Measurements from ENCODE around the gene DMBT1.

DNA sequence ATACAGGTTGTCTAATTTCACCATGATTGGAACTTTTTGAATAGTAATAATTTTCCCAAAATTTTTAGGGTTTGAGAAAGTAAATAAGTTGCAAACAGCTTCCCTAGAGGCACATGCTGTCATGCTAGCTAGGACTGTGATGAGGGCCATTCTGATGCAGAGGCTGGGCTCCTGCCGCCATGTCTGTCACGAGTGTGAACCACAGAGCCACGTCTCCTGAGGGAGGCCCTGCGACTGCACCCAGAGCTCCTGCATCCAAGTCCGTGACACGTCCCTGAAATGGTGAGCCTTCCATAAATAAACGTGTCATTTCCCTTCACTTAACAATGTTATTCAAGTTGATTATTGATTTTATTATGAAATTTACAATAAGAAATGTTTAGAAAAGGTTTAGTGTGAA is 99.1 kb downstream of the DMBT1 start:
- TF ChIP-seq, protein P1, sequence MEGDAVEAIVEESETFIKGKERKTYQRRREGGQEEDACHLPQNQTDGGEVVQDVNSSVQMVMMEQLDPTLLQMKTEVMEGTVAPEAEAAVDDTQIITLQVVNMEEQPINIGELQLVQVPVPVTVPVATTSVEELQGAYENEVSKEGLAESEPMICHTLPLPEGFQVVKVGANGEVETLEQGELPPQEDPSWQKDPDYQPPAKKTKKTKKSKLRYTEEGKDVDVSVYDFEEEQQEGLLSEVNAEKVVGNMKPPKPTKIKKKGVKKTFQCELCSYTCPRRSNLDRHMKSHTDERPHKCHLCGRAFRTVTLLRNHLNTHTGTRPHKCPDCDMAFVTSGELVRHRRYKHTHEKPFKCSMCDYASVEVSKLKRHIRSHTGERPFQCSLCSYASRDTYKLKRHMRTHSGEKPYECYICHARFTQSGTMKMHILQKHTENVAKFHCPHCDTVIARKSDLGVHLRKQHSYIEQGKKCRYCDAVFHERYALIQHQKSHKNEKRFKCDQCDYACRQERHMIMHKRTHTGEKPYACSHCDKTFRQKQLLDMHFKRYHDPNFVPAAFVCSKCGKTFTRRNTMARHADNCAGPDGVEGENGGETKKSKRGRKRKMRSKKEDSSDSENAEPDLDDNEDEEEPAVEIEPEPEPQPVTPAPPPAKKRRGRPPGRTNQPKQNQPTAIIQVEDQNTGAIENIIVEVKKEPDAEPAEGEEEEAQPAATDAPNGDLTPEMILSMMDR (conservative IDR thresholded peaks at IDR 0.05 in 1 of 2, IDR thresholded peaks at IDR 0.05 in 1 of 2; ENCODE audit: extremely low read depth in 1 of 2, insufficient read depth in 1 of 2, low read depth in 1 of 2, low read length in 2 of 2): no peak
- no peak for TF ChIP-seq EZH2 (IDR thresholded peaks at IDR 0.05; ENCODE audit: borderline replicate concordance, low read length)

All from mammary epithelial cell (primary cell).